Activated CD4-positive, alpha-beta T cell treated with anti-CD3 and anti-CD28 coated beads, Interleukin-2, amount 50 U/mL, for 24 hours (primary cell): ENCODE measurements around the gene SRSF2.
A peak's percentile ranks its signal among the peaks of the same experiment; 100 is the strongest.
"Not testable (repeated sequence)": the region's sequence is repeated elsewhere in the genome, so short reads cannot be mapped to it uniquely, and the experiment has no call there.

ENCODE experiments used
- DNase-seq, 2 donors: peaks; one replicate each; pipeline ENCODE4 v3.0.0-alpha.2; 2020; ENCODE audit warnings: low read depth in 1 of 2, low spot score in 1 of 2

Gene SRSF2

GRCh38 chr17:76722279-76722678 is 14.9 kb downstream of the SRSF2 start:
- no peak for DNase-seq

GRCh38 chr17:76721463-76721862 is 15.7 kb downstream of the SRSF2 start:
- no peak for DNase-seq

- DNase-seq, result no peak
Observed at GRCh38 chr17:76720941-76721340, 16.2 kb downstream of the SRSF2 start.

- no peak for DNase-seq
Observed at GRCh38 chr17:76720211-76720610, 16.9 kb downstream of the SRSF2 start.

GRCh38 chr17:76718516-76718915 is 18.6 kb downstream of the SRSF2 start:
- no peak for DNase-seq

GRCh38 chr17:76716839-76717215 is 20.3 kb downstream of the SRSF2 start:
- DNase-seq, result no peak

GRCh38 chr17:76716146-76716838 is 20.8 kb downstream of the SRSF2 start:
- DNase-seq, result no peak

GRCh38 chr17:76715496-76715830 is 21.7 kb downstream of the SRSF2 start:
- no peak for DNase-seq

GRCh38 chr17:76714822-76715495 is 22.2 kb downstream of the SRSF2 start:
- peak; percentile 65 to 68 for DNase-seq

GRCh38 chr17:76714336-76714735 is 22.8 kb downstream of the SRSF2 start:
- no peak for DNase-seq

- DNase-seq, result no peak
Observed at GRCh38 chr17:76713765-76714164, 23.4 kb downstream of the SRSF2 start.

- DNase-seq, result not testable (repeated sequence)
Observed at GRCh38 chr17:76712321-76712720, 24.8 kb downstream of the SRSF2 start.

GRCh38 chr17:76710863-76711611 is 26.1 kb downstream of the SRSF2 start, which contains the start of gene MXRA7:
MXRA7 (minus strand) TSS chr17:76710965; CDS start chr17:76710946, 19 bp downstream.
- peak in 1 of 2 donors; percentile 26 for DNase-seq

GRCh38 chr17:76709951-76710862 is 26.9 kb downstream of the SRSF2 start:
- not testable (repeated sequence) for DNase-seq

GRCh38 chr17:76709077-76709950 is 27.8 kb downstream of the SRSF2 start:
- DNase-seq, result no peak

- DNase-seq, result no peak
Observed at GRCh38 chr17:76707985-76708807, 28.9 kb downstream of the SRSF2 start.

GRCh38 chr17:76706817-76707216 is 30.3 kb downstream of the SRSF2 start:
- no peak for DNase-seq

GRCh38 chr17:76704805-76705204 is 32.3 kb downstream of the SRSF2 start:
- no peak for DNase-seq

GRCh38 chr17:76702941-76703637 is 34.0 kb downstream of the SRSF2 start:
- no peak for DNase-seq
